Suprapubic skin (tissue), 3 donors: ENCODE data around the gene PCF11.

Experiments
- EP300 ChIP-seq: sonication (generic); formaldehyde crosslinking; IDR thresholded peaks from one replicate; pipeline ENCODE4 v1.6.1; 2017; ENCODE audit warnings: antibody characterized with exemption
- TF ChIP-seq, protein P1 (sequence below), 2 donors: fragments of 200-600 bp in 1 of 2; fragments of 450-650 bp in 1 of 2; sonication (generic) in 1 of 2; IDR thresholded peaks; one replicate each; pipeline ENCODE4 v1.5.1; 2016 to 2019; ENCODE audit warnings: antibody characterized with exemption in 2 of 2, mild to moderate bottlenecking in 1 of 2, moderate library complexity in 1 of 2

DNA sequence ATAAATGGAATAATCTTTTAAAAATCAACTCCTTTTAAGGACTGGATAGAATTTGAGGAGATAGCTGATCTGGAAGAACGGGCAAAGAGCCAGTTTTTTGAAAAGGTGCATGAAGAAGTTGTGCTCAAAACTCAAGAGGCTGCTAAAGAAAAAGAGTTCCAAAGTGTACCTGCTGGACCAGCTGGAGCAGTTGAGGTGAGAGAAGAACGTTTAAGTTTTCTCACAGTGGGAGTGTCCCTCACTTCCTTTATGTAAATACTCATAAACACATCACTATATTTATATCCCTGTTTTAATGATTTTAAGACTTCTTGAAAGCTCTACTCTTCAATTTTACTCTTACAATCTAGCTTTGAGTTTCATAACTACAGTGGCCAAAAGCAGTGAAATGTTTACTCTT, 24.9 kb downstream of the PCF11 start:
- TF ChIP-seq EP300, result no peak
- TF ChIP-seq, protein P1, sequence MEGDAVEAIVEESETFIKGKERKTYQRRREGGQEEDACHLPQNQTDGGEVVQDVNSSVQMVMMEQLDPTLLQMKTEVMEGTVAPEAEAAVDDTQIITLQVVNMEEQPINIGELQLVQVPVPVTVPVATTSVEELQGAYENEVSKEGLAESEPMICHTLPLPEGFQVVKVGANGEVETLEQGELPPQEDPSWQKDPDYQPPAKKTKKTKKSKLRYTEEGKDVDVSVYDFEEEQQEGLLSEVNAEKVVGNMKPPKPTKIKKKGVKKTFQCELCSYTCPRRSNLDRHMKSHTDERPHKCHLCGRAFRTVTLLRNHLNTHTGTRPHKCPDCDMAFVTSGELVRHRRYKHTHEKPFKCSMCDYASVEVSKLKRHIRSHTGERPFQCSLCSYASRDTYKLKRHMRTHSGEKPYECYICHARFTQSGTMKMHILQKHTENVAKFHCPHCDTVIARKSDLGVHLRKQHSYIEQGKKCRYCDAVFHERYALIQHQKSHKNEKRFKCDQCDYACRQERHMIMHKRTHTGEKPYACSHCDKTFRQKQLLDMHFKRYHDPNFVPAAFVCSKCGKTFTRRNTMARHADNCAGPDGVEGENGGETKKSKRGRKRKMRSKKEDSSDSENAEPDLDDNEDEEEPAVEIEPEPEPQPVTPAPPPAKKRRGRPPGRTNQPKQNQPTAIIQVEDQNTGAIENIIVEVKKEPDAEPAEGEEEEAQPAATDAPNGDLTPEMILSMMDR (IDR thresholded peaks at IDR 0.05), result no peak
